HCT116 (cell line): Measurements from ENCODE around the gene GPD1L. TPM values are rescaled to one million over a fixed set of nuclear protein-coding genes. Genes with fewer than 3 reads are reported as not detected.

Experiments used
- ATAC-seq: fragments of 200-7000 bp; cut with Tn5 transposase; 2 replicates; pipeline ENCODE4 v1.9.1; 2020; ENCODE audit warnings: mild to moderate bottlenecking, moderate library complexity
- BruUV-seq: library from RNA; stranded (reverse); fragments of 400-500 nt; replicated peaks from 2 replicates; lab custom pipeline; 2021; lab: Mats Ljungman, UMichigan
- CTCF ChIA-PET: fragments of 300-600 bp; sonication (Branson Sonifier 250); formaldehyde crosslinking; loops from one replicate; lab custom pipeline; 2021; ENCODE audit warnings: antibody characterized with exemption; lab: Charles Lee
- POLR2A ChIA-PET: fragments of 300-600, 350-600 bp; sonication (Branson Sonifier 250); formaldehyde crosslinking; loops from one replicate; lab custom pipeline; 2021; ENCODE audit warnings: antibody characterized with exemption; lab: Charles Lee
- RAD21 ChIA-PET, 2 experiments: fragments of 300-600 bp; sonication (Branson Sonifier 250); formaldehyde crosslinking; loops; one replicate each; lab custom pipeline; 2023; ENCODE audit warnings: low total read pairs in 2 of 2; ENCODE audit not compliant: uncharacterized antibody in 2 of 2, unreplicated experiment in 2 of 2, low non-redundant PET in 1 of 2; lab: Charles Lee
- DNase-seq: peaks from one replicate; pipeline ENCODE4 v3.0.0-alpha.2; 2010; ENCODE audit warnings: low read depth, low spot score
- H2AFZ ChIP-seq: fragments of 200-600 bp; shearing (Covaris generic), sonication (generic); 2 replicates; pipeline ENCODE4 v1.6.1; 2017; ENCODE audit warnings: low read depth, mixed run types, mixed read lengths, antibody characterized with exemption, low read length; ENCODE audit not compliant: poor library complexity, severe bottlenecking
- H3K27ac ChIP-seq: 2 replicates; pipeline ENCODE4 v1.5.1; 2012; ENCODE audit warnings: low read depth, low read length
- H3K27me3 ChIP-seq: fragments of 200-600 bp; sonication (generic); 2 replicates; pipeline ENCODE4 v1.6.1; 2016; ENCODE audit warnings: mixed run types, low read length, mixed read lengths; ENCODE audit not compliant: insufficient read depth
- H3K36me3 ChIP-seq, 2 experiments: fragments of 200-500 bp in 1 of 2; fragments of 200-600 bp in 1 of 2; sonication (Bioruptor generic) in 1 of 2; sonication (generic) in 1 of 2; 2 replicates each; pipeline versions ENCODE4 v1.5.1 to v1.6.1; 2014 to 2016; ENCODE audit warnings: low read length in 2 of 2, inconsistent platforms in 1 of 2, mixed read lengths in 1 of 2, mixed run types in 1 of 2; ENCODE audit not compliant: insufficient read depth in 2 of 2, control insufficient read depth in 1 of 2
- H3K4me1 ChIP-seq, 2 experiments: fragments of 200-600 bp in 1 of 2; sonication (generic) in 1 of 2; 2 replicates each; pipeline versions ENCODE4 v1.5.1 to v1.6.1; 2012 to 2017; ENCODE audit warnings: low read length in 2 of 2, inconsistent platforms in 1 of 2, mild to moderate bottlenecking in 1 of 2, mixed read lengths in 1 of 2, mixed run types in 1 of 2, moderate library complexity in 1 of 2; ENCODE audit not compliant: insufficient read depth in 2 of 2, control insufficient read depth in 1 of 2
- H3K4me2 ChIP-seq: fragments of 200-600 bp; sonication (generic); 2 replicates; pipeline ENCODE4 v1.6.1; 2017; ENCODE audit warnings: mixed run types, low read length, mixed read lengths
- H3K4me3 ChIP-seq, 2 experiments: fragments of 200-600 bp in 1 of 2; sonication (generic) in 1 of 2; replicated peaks in 1 of 2; 2 replicates each; pipeline ENCODE4 v1.5.1; 2011 to 2016; ENCODE audit warnings: low read length in 2 of 2, control low read depth in 1 of 2, low read depth in 1 of 2, mild to moderate bottlenecking in 1 of 2, mixed read lengths in 1 of 2, mixed run types in 1 of 2
- H3K79me2 ChIP-seq: fragments of 200-600 bp; sonication (generic); 2 replicates; pipeline ENCODE4 v1.6.1; 2017; ENCODE audit warnings: mild to moderate bottlenecking, mixed run types, low read length, moderate library complexity, mixed read lengths; ENCODE audit not compliant: insufficient read depth
- H3K9ac ChIP-seq: fragments of 200-600 bp; sonication (generic); 2 replicates; pipeline ENCODE4 v1.6.1; 2016; ENCODE audit warnings: low read length, mixed read lengths
- H3K9me2 ChIP-seq: fragments of 200-600 bp; sonication (generic), shearing (Covaris generic); 2 replicates; pipeline ENCODE4 v1.6.1; 2017; ENCODE audit warnings: mixed run types, mild to moderate bottlenecking, moderate library complexity; ENCODE audit not compliant: insufficient read depth
- H3K9me3 ChIP-seq, 2 experiments: fragments of 200-500 bp in 1 of 2; fragments of 200-600 bp in 1 of 2; sonication (Bioruptor generic) in 1 of 2; sonication (generic) in 1 of 2; 2 replicates each; pipeline ENCODE4 v1.6.1; 2014 to 2017; ENCODE audit warnings: low read length in 2 of 2, mixed read lengths in 2 of 2, inconsistent platforms in 1 of 2, low read depth in 1 of 2, mild to moderate bottlenecking in 1 of 2, mixed run types in 1 of 2, moderate library complexity in 1 of 2; ENCODE audit not compliant: control insufficient read depth in 1 of 2, insufficient read depth in 1 of 2
- H4K20me1 ChIP-seq: fragments of 200-600 bp; sonication (generic), shearing (Covaris generic); 2 replicates; pipeline ENCODE4 v1.6.1; 2017; ENCODE audit warnings: mixed run types, mild to moderate bottlenecking, moderate library complexity; ENCODE audit not compliant: insufficient read depth
- CEBPB ChIP-seq: IDR thresholded peaks from 2 replicates; pipeline ENCODE4 v1.6.1; 2012; ENCODE audit warnings: low read depth
- EGR1 ChIP-seq: IDR thresholded peaks from 2 replicates; pipeline ENCODE4 v1.6.1; 2012; ENCODE audit warnings: low read depth
- EZH2 ChIP-seq: fragments of 200-600 bp; sonication (generic); IDR thresholded peaks from 2 replicates; pipeline ENCODE4 v1.6.1; 2017; ENCODE audit warnings: antibody characterized with exemption, mixed run types
- EZH2phosphoT487 ChIP-seq: fragments of 200-600 bp; IDR thresholded peaks from 2 replicates; pipeline ENCODE4 v1.6.1; 2018; ENCODE audit warnings: antibody characterized with exemption, borderline replicate concordance
- FOSL1 ChIP-seq: IDR thresholded peaks from 2 replicates; pipeline ENCODE4 v1.6.1; 2012; ENCODE audit warnings: low read depth
- JUND ChIP-seq: IDR thresholded peaks from 2 replicates; pipeline ENCODE4 v1.6.1; 2012
- POLR2A ChIP-seq: IDR thresholded peaks from 2 replicates; pipeline ENCODE4 v1.7.0; 2011; ENCODE audit warnings: borderline replicate concordance; ENCODE audit not compliant: insufficient read depth, insufficient read length; ENCODE audit errors: extremely low read depth
- POLR2AphosphoS5 ChIP-seq: IDR thresholded peaks from 2 replicates; pipeline ENCODE4 v1.6.1; 2011; ENCODE audit warnings: mild to moderate bottlenecking, low read depth, low read length, moderate library complexity
- SRF ChIP-seq: IDR thresholded peaks from 2 replicates; pipeline ENCODE4 v1.6.1; 2012; ENCODE audit warnings: low read depth
- TCF7L2 ChIP-seq: IDR thresholded peaks from 2 replicates; pipeline ENCODE4 v1.7.0; 2011; ENCODE audit warnings: borderline replicate concordance, inconsistent platforms; ENCODE audit not compliant: insufficient read depth, insufficient read length; ENCODE audit errors: extremely low read depth
- YY1 ChIP-seq: IDR thresholded peaks from 2 replicates; pipeline ENCODE4 v1.6.1; 2011; ENCODE audit warnings: low read length, low read depth, moderate library complexity, mild to moderate bottlenecking; ENCODE audit not compliant: insufficient replicate concordance; ENCODE audit errors: extremely low read depth
- intact Hi-C: fragments of 100-400 bp; cut with micrococcal nuclease; formaldehyde crosslinking; loops from 2 replicates; pipeline ENCODE4 v1.10.0; 2022
- total RNA-seq: library from RNA; stranded (reverse); gene quantifications from one replicate; pipeline ENCODE4 v1.2.1, GENCODE V29; 2021; ENCODE audit not compliant: unreplicated experiment
- TF ChIP-seq, protein P1 (sequence below): IDR thresholded peaks from 2 replicates; pipeline ENCODE4 v1.6.1; 2012

Gene GPD1L
- total RNA-seq, 1 experiment from 2014 or later, result 21.9 TPM

DNA sequence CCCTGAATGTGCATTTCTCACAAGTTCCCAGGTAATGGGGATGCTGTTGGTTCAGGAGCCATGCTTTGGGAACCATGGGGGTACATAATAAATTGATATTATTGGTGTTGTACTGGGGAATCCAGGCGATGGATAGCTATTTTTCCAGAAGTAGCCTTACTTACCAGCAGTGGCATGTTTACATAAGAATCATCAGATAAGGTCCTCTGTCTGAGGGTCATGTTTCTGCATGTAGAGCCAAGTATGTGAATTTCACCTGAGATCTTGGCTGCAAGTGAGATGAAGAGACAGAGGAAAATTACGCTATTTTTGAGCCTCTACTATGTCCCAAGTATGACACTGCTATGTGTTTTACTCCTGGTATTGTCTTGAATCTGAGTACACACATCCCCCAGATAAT, 26.3 kb downstream of the GPD1L start:
- Histone ChIP-seq H3K79me2 (no peaks in the 10 kb centered on the region), H3K36me3 (no peaks in the 10 kb centered on the region), H3K4me2 (no peak overlapping the region), H3K4me1 (no peaks in the 10 kb centered on the region), H3K27me3 (no peaks in the 10 kb centered on the region), H3K4me3 (no peak overlapping the region), H3K9ac (no peak overlapping the region), H3K9me3 (no peaks in the 10 kb centered on the region), H2AFZ (no peak overlapping the region), H4K20me1 (no peaks in the 10 kb centered on the region), H3K9me2 (no peaks in the 10 kb centered on the region), H3K27ac (no peak overlapping the region)
- no peak for DNase-seq
- no peak for TF ChIP-seq FOSL1
- no peak for TF ChIP-seq POLR2AphosphoS5
- no peak for TF ChIP-seq YY1
- TF ChIP-seq JUND, result no peak
- TF ChIP-seq, protein P1, sequence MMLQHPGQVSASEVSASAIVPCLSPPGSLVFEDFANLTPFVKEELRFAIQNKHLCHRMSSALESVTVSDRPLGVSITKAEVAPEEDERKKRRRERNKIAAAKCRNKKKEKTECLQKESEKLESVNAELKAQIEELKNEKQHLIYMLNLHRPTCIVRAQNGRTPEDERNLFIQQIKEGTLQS, result no peak
- TF ChIP-seq SRF, result no peak
- TF ChIP-seq EZH2, result no peak
- no peak for TF ChIP-seq TCF7L2
- ChIA-PET POLR2A (no interaction called here), RAD21 (no interaction called here), CTCF (no interaction called here)
- no peak for ATAC-seq
- intact Hi-C loops, result no loop called here
- no TSS peak for BruUV-seq

DNA sequence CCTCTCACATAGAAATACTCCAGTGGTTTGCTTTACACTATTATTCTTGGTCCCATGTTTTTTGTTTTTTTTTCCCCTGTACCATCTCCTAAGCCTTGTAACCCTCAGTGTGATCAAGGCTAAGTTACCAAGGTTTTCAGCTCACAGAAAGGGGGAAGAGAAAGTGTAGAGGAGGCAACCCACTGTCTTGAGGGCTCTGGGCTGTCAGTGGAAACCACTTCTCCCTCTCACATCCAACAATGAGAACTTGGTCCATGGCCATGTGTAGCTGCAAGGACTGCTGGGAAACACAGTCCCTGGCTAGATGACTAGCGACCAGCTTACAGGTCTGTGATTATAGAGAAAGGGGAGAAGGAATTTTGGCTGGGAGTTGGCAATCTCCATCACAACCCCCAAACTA, 30.3 kb downstream of the GPD1L start:
- Histone ChIP-seq H3K27ac (no peak overlapping the region), H3K79me2 (no peaks in the 10 kb centered on the region), H3K4me3 (no peak overlapping the region), H3K9me3 (no peaks in the 10 kb centered on the region)
- ATAC-seq, result no peak
- CTCF ChIA-PET, result no interaction called here
- TF ChIP-seq POLR2A (no peak), EZH2phosphoT487 (no peak), EGR1 (no peak), CEBPB (no peak)
- TF ChIP-seq, all 23 proteins: peak for 0
- intact Hi-C loops, result no loop called here
- POLR2A ChIA-PET, result no interaction called here
- H3K4me1 ChIP-seq, result no peaks in the 10 kb centered on the region
- no peak overlapping the region for H3K4me2 ChIP-seq
- H3K36me3 ChIP-seq, result no peaks in the 10 kb centered on the region
- H3K9me2 ChIP-seq, result no peaks in the 10 kb centered on the region
- no peaks in the 10 kb centered on the region for H4K20me1 ChIP-seq
- H3K27me3 ChIP-seq, result no peaks in the 10 kb centered on the region
- no TSS peak for BruUV-seq
- DNase-seq, result no peak
- H3K9ac ChIP-seq, result no peak overlapping the region
- RAD21 ChIA-PET, result no interaction called here
- no peak overlapping the region for H2AFZ ChIP-seq
